Panc1 (cell line): ENCODE measurements around the gene TMEM141. TPM values are rescaled to one million over a fixed set of nuclear protein-coding genes. Genes with fewer than 3 reads are reported as not detected.

Experiments
- ATAC-seq: fragments of 200-7000 bp; cut with Tn5 transposase; 2 replicates; pipeline ENCODE4 v1.9.1; 2020; ENCODE audit warnings: mild to moderate bottlenecking, moderate library complexity
- BruUV-seq: library from RNA; stranded (reverse); fragments of 400-500 nt; replicated peaks from 2 replicates; lab custom pipeline; 2021; lab: Mats Ljungman, UMichigan
- CTCF ChIA-PET: fragments of 300-600 bp; sonication (Branson Sonifier 250); formaldehyde crosslinking; loops from one replicate; lab custom pipeline; 2022; ENCODE audit warnings: antibody characterized with exemption; lab: Charles Lee
- POLR2A ChIA-PET: fragments of 300-600 bp; sonication (Branson Sonifier 250); formaldehyde crosslinking; loops from one replicate; lab custom pipeline; 2022; ENCODE audit warnings: antibody characterized with exemption; lab: Charles Lee
- DNase-seq: peaks from one replicate; pipeline ENCODE4 v3.0.0-alpha.2; 2010; ENCODE audit warnings: low read depth, low spot score
- H3K27ac ChIP-seq: 2 replicates; pipeline ENCODE4 v1.5.1; 2011; ENCODE audit warnings: mild to moderate bottlenecking, low read length, inconsistent platforms
- H3K27me3 ChIP-seq: fragments of 200-500 bp; sonication (Bioruptor generic); 2 replicates; pipeline ENCODE4 v1.6.0; 2014; ENCODE audit warnings: low read length, inconsistent platforms; ENCODE audit not compliant: control insufficient read depth, insufficient read depth
- H3K36me3 ChIP-seq: fragments of 200-500 bp; sonication (Bioruptor generic); 2 replicates; pipeline ENCODE4 v1.5.1; 2014; ENCODE audit warnings: inconsistent platforms, mild to moderate bottlenecking, low read length, moderate library complexity; ENCODE audit not compliant: control insufficient read depth, insufficient read depth
- H3K4me1 ChIP-seq: 2 replicates; pipeline ENCODE4 v1.5.1; 2011; ENCODE audit warnings: inconsistent platforms, mild to moderate bottlenecking, low read length, moderate library complexity; ENCODE audit not compliant: control insufficient read depth, insufficient read depth
- H3K4me3 ChIP-seq, 2 experiments: 2 replicates each; pipeline ENCODE4 v1.5.1; 2011 to 2012; ENCODE audit warnings: low read depth in 2 of 2, low read length in 2 of 2, mild to moderate bottlenecking in 2 of 2, inconsistent platforms in 1 of 2, moderate library complexity in 1 of 2
- H3K9me3 ChIP-seq: fragments of 200-500 bp; sonication (Bioruptor generic); 2 replicates; pipeline ENCODE4 v1.5.1; 2014; ENCODE audit warnings: low read depth, mild to moderate bottlenecking, inconsistent platforms, low read length, moderate library complexity; ENCODE audit not compliant: control insufficient read depth, insufficient read depth
- CTCF ChIP-seq: fragments of 450-650 bp; IDR thresholded peaks from 2 replicates; pipeline ENCODE4 v1.5.1; 2017; ENCODE audit warnings: mild to moderate bottlenecking
- POLR2AphosphoS5 ChIP-seq: IDR thresholded peaks from 2 replicates; pipeline ENCODE4 v1.6.1; 2012; ENCODE audit warnings: mild to moderate bottlenecking, low read depth, low read length, moderate library complexity
- SIN3A ChIP-seq: IDR thresholded peaks from 2 replicates; pipeline ENCODE4 v1.6.1; 2012; ENCODE audit warnings: low read depth, mild to moderate bottlenecking, low read length, moderate library complexity, borderline replicate concordance; ENCODE audit not compliant: insufficient read depth
- TCF7L2 ChIP-seq: IDR thresholded peaks from 2 replicates; pipeline ENCODE4 v1.6.1; 2011; ENCODE audit warnings: mild to moderate bottlenecking, low read depth, low read length, inconsistent platforms
- in situ Hi-C: cut with HindIII; loops from 2 replicates; pipeline ENCODE4 v1.10.0; 2016; ENCODE audit warnings: low sequenced_read_pairs, low pct_unique_long_range_greater_than_20kb
- intact Hi-C: fragments of 100-400 bp; cut with micrococcal nuclease; formaldehyde crosslinking; loops from one replicate; pipeline ENCODE4 v1.10.0; 2022; ENCODE audit not compliant: unreplicated experiment
- total RNA-seq: library from RNA; stranded (reverse); gene quantifications from one replicate; pipeline ENCODE4 v1.2.1, GENCODE V29; 2021; ENCODE audit not compliant: unreplicated experiment
- TF ChIP-seq, protein P1 (sequence below), 2 experiments: IDR thresholded peaks; 2 replicates each; pipeline ENCODE4 v1.6.1; 2011 to 2012; ENCODE audit warnings: low read depth in 2 of 2, control low read depth in 1 of 2, low read length in 1 of 2, mild to moderate bottlenecking in 1 of 2, moderate library complexity in 1 of 2; ENCODE audit not compliant: insufficient read depth in 1 of 2

TMEM141 gene
- total RNA-seq, 1 experiment from 2014 or later, result 53.5 TPM

GRCh38 chr9:136827794-136828473 lies 36.8 kb downstream of the TMEM141 start:
- Histone ChIP-seq H3K36me3 (no peaks in the 10 kb centered on the region; the same call in 1 of the 2 replicates), H3K27me3 (no peaks in the 10 kb centered on the region), H3K27ac (no peak overlapping the region), H3K9me3 (no peaks in the 10 kb centered on the region), H3K4me3 (no peak overlapping the region), H3K4me1 (no peaks in the 10 kb centered on the region)
- ATAC-seq, result no peak
- no peak for DNase-seq
- in situ Hi-C loops, result no loop called here
- ChIA-PET CTCF (no interaction called here), POLR2A (no interaction called here)
- intact Hi-C loops, result no loop called here
- BruUV-seq, result no TSS peak
- no peak for TF ChIP-seq POLR2AphosphoS5
- TF ChIP-seq, protein P1, sequence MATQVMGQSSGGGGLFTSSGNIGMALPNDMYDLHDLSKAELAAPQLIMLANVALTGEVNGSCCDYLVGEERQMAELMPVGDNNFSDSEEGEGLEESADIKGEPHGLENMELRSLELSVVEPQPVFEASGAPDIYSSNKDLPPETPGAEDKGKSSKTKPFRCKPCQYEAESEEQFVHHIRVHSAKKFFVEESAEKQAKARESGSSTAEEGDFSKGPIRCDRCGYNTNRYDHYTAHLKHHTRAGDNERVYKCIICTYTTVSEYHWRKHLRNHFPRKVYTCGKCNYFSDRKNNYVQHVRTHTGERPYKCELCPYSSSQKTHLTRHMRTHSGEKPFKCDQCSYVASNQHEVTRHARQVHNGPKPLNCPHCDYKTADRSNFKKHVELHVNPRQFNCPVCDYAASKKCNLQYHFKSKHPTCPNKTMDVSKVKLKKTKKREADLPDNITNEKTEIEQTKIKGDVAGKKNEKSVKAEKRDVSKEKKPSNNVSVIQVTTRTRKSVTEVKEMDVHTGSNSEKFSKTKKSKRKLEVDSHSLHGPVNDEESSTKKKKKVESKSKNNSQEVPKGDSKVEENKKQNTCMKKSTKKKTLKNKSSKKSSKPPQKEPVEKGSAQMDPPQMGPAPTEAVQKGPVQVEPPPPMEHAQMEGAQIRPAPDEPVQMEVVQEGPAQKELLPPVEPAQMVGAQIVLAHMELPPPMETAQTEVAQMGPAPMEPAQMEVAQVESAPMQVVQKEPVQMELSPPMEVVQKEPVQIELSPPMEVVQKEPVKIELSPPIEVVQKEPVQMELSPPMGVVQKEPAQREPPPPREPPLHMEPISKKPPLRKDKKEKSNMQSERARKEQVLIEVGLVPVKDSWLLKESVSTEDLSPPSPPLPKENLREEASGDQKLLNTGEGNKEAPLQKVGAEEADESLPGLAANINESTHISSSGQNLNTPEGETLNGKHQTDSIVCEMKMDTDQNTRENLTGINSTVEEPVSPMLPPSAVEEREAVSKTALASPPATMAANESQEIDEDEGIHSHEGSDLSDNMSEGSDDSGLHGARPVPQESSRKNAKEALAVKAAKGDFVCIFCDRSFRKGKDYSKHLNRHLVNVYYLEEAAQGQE (IDR thresholded peaks at IDR 0.05; ENCODE audit: insufficient read depth in 1 of 2, low read depth in 2 of 2, low read length in 1 of 2), result no peak
- TF ChIP-seq SIN3A, result no peak
- TF ChIP-seq CTCF, result no peak
- no peak for TF ChIP-seq TCF7L2

GRCh38 chr9:136828474-136829140 lies 37.5 kb downstream of the TMEM141 start:
- Histone ChIP-seq H3K4me3 (no peak overlapping the region), H3K27ac (no peak overlapping the region), H3K9me3 (no peaks in the 10 kb centered on the region), H3K4me1 (no peaks in the 10 kb centered on the region), H3K27me3 (no peaks in the 10 kb centered on the region), H3K36me3 (no peaks in the 10 kb centered on the region; the same call in 1 of the 2 replicates)
- ATAC-seq, result no peak
- in situ Hi-C loops, result no loop called here
- BruUV-seq, result no TSS peak
- CTCF ChIA-PET, result no interaction called here
- POLR2A ChIA-PET, result no interaction called here
- intact Hi-C loops, result no loop called here
- TF ChIP-seq CTCF, result no peak
- TF ChIP-seq, protein P1 (IDR thresholded peaks at IDR 0.05; ENCODE audit: insufficient read depth in 1 of 2, low read depth in 2 of 2, low read length in 1 of 2), result no peak
- TF ChIP-seq TCF7L2, result no peak
- no peak for TF ChIP-seq SIN3A
- no peak for TF ChIP-seq POLR2AphosphoS5
- no peak for DNase-seq
